SJSA1 (cell line): ENCODE results near the gene CD82. TPM values are rescaled to one million over a fixed set of nuclear protein-coding genes. Genes with fewer than 3 reads are reported as not detected.
"Not testable (repeated sequence)": the region's sequence is repeated elsewhere in the genome, so short reads cannot be mapped to it uniquely, and the experiment has no call there.

Experiments
- DNase-seq, 2 experiments: peaks; one replicate each; pipeline ENCODE4 v3.0.0-alpha.2; 2015 to 2020; ENCODE audit warnings: low spot score in 2 of 2, low read depth in 1 of 2
- H3K27ac ChIP-seq: fragments of 250-450 bp; sonication (Bioruptor Pico); 2 replicates; pipeline ENCODE4 v1.5.1; 2020; ENCODE audit warnings: mild to moderate bottlenecking, moderate library complexity
- H3K27me3 ChIP-seq: fragments of 250-450 bp; sonication (Bioruptor Pico); replicated peaks from 2 replicates; pipeline ENCODE4 v1.5.1; 2020; ENCODE audit warnings: mild to moderate bottlenecking, moderate library complexity
- H3K36me3 ChIP-seq: fragments of 250-450 bp; sonication (Bioruptor Pico); 2 replicates; pipeline ENCODE4 v1.5.1; 2020; ENCODE audit warnings: mild to moderate bottlenecking
- H3K4me1 ChIP-seq: fragments of 250-450 bp; sonication (Bioruptor Pico); replicated peaks from 2 replicates; pipeline ENCODE4 v1.6.1; 2021; ENCODE audit warnings: mild to moderate bottlenecking
- H3K4me3 ChIP-seq: fragments of 250-450 bp; sonication (Bioruptor Pico); 2 replicates; pipeline ENCODE4 v1.5.1; 2020; ENCODE audit warnings: mild to moderate bottlenecking
- H3K9me3 ChIP-seq: fragments of 250-450 bp; sonication (Bioruptor Pico); replicated peaks from 2 replicates; pipeline ENCODE4 v1.5.1; 2020; ENCODE audit warnings: mild to moderate bottlenecking
- total RNA-seq: library from RNA; depleted of rRNA; stranded (reverse); fragments of >200 nt; shearing (Covaris generic); gene quantifications from 2 replicates; pipeline ENCODE4 v1.2.3, GENCODE V29; 2014

Gene CD82
- total RNA-seq, 1 experiment from 2014 or later = 15.5 TPM

- no peak overlapping the region for H3K27ac ChIP-seq
- DNase-seq = no peak
- no peaks in the 10 kb centered on the region for H3K9me3 ChIP-seq
- H3K27me3 ChIP-seq = no peaks in the 10 kb centered on the region; the same call in none of the 2 replicates
- H3K4me1 ChIP-seq = no peaks in the 10 kb centered on the region
- H3K4me3 ChIP-seq = no peak overlapping the region
- no peaks in the 10 kb centered on the region for H3K36me3 ChIP-seq
These were observed 23.1 kb upstream of the CD82 start for GRCh38 chr11:44542372-44542771.

GRCh38 chr11:44546984-44547383, 18.5 kb upstream of the CD82 start:
- H3K27ac ChIP-seq, H3K27me3 ChIP-seq, H3K36me3 ChIP-seq, H3K4me1 ChIP-seq, H3K4me3 ChIP-seq, DNase-seq, H3K9me3 ChIP-seq: not testable (repeated sequence)

- not testable (repeated sequence) for H3K27ac ChIP-seq, H3K9me3 ChIP-seq, DNase-seq, H3K4me3 ChIP-seq, H3K36me3 ChIP-seq, H3K27me3 ChIP-seq, H3K4me1 ChIP-seq
These were observed 17.9 kb upstream of the CD82 start for GRCh38 chr11:44547534-44547933.

- Histone ChIP-seq H3K27me3 (no peaks in the 10 kb centered on the region; the same call in none of the 2 replicates), H3K36me3 (no peaks in the 10 kb centered on the region), H3K9me3 (peaks cover 4% of the 10 kb centered on the region; the same call in 1 of the 2 replicates), H3K4me1 (no peaks in the 10 kb centered on the region), H3K27ac (no peak overlapping the region), H3K4me3 (no peak overlapping the region)
- no peak for DNase-seq
These were observed 17.3 kb upstream of the CD82 start for GRCh38 chr11:44548032-44548695.

- not testable (repeated sequence) for H3K4me1 ChIP-seq, H3K27ac ChIP-seq, DNase-seq, H3K9me3 ChIP-seq, H3K27me3 ChIP-seq, H3K36me3 ChIP-seq, H3K4me3 ChIP-seq
These were observed 16.3 kb upstream of the CD82 start for GRCh38 chr11:44548961-44549749.

GRCh38 chr11:44550123-44550522, 15.3 kb upstream of the CD82 start:
- no peaks in the 10 kb centered on the region for H3K4me1 ChIP-seq
- peaks cover 4% of the 10 kb centered on the region; the same call in 1 of the 2 replicates for H3K9me3 ChIP-seq
- DNase-seq = no peak
- no peak overlapping the region for H3K27ac ChIP-seq
- no peaks in the 10 kb centered on the region; the same call in 1 of the 2 replicates for H3K27me3 ChIP-seq
- no peaks in the 10 kb centered on the region for H3K36me3 ChIP-seq
- H3K4me3 ChIP-seq = no peak overlapping the region

GRCh38 chr11:44551456-44552139, 13.9 kb upstream of the CD82 start:
- H3K9me3 ChIP-seq = peaks cover 4% of the 10 kb centered on the region; the same call in 1 of the 2 replicates
- H3K4me3 ChIP-seq = no peak overlapping the region
- no peak overlapping the region for H3K27ac ChIP-seq
- no peaks in the 10 kb centered on the region for H3K36me3 ChIP-seq
- DNase-seq = no peak
- no peaks in the 10 kb centered on the region for H3K27me3 ChIP-seq
- no peaks in the 10 kb centered on the region for H3K4me1 ChIP-seq

GRCh38 chr11:44555031-44555800, 10.2 kb upstream of the CD82 start:
- no peaks in the 10 kb centered on the region for H3K4me1 ChIP-seq
- no peak overlapping the region for H3K27ac ChIP-seq
- no peaks in the 10 kb centered on the region for H3K27me3 ChIP-seq
- peaks cover 4% of the 10 kb centered on the region; the same call in 1 of the 2 replicates for H3K9me3 ChIP-seq
- no peak overlapping the region for H3K4me3 ChIP-seq
- H3K36me3 ChIP-seq = no peaks in the 10 kb centered on the region
- no peak for DNase-seq

GRCh38 chr11:44556735-44557409, 8.6 kb upstream of the CD82 start:
- H3K36me3 ChIP-seq = no peaks in the 10 kb centered on the region
- no peaks in the 10 kb centered on the region for H3K27me3 ChIP-seq
- no peaks in the 10 kb centered on the region for H3K4me1 ChIP-seq
- peak; percentile 69 for DNase-seq
- no peak overlapping the region for H3K27ac ChIP-seq
- peaks cover 4% of the 10 kb centered on the region; the same call in 1 of the 2 replicates for H3K9me3 ChIP-seq
- no peak overlapping the region for H3K4me3 ChIP-seq

- no peak for DNase-seq
- H3K27ac ChIP-seq = no peak overlapping the region
- no peaks in the 10 kb centered on the region for H3K36me3 ChIP-seq
These were observed 8.0 kb upstream of the CD82 start for GRCh38 chr11:44557464-44557863.

GRCh38 chr11:44559207-44559939, 6.1 kb upstream of the CD82 start:
- Histone ChIP-seq H3K9me3 (no peaks in the 10 kb centered on the region), H3K27me3 (no peaks in the 10 kb centered on the region), H3K4me1 (peaks cover 11% of the 10 kb centered on the region), H3K36me3 (no peaks in the 10 kb centered on the region), H3K4me3 (no peak overlapping the region), H3K27ac (no peak overlapping the region)
- no peak for DNase-seq

More at GRCh38 chr11:44557464-44557863, 8.0 kb upstream of the CD82 start:
- peaks cover 4% of the 10 kb centered on the region; the same call in 1 of the 2 replicates for H3K9me3 ChIP-seq
- H3K27me3 ChIP-seq = no peaks in the 10 kb centered on the region
- no peak overlapping the region for H3K4me3 ChIP-seq
- no peaks in the 10 kb centered on the region for H3K4me1 ChIP-seq

GRCh38 chr11:44559940-44560300, 5.5 kb upstream of the CD82 start:
- peaks cover 16% of the 10 kb centered on the region for H3K4me1 ChIP-seq
- DNase-seq, H3K4me3 ChIP-seq: not testable (repeated sequence)

More at GRCh38 chr11:44559940-44560300, 5.5 kb upstream of the CD82 start:
- H3K36me3 ChIP-seq, H3K27me3 ChIP-seq, H3K9me3 ChIP-seq, H3K27ac ChIP-seq: not testable (repeated sequence)
